GM06990 (cell line): Measurements from ENCODE around the gene CORO2B.

Source experiments
- DNase-seq: peaks from one replicate; pipeline ENCODE4 v3.0.0-alpha.2; 2011; ENCODE audit not compliant: insufficient read length; ENCODE audit errors: extremely low read depth
- H3K27me3 ChIP-seq: replicated peaks from 2 replicates; pipeline ENCODE4 v1.6.0; 2011; ENCODE audit warnings: low read length; ENCODE audit not compliant: control insufficient read depth, insufficient read depth
- H3K36me3 ChIP-seq: 2 replicates; pipeline ENCODE4 v1.5.1; 2011; ENCODE audit warnings: low read length; ENCODE audit not compliant: control insufficient read depth, insufficient read depth
- H3K4me3 ChIP-seq: replicated peaks from 2 replicates; pipeline ENCODE4 v1.5.1; 2011; ENCODE audit warnings: low read depth, mild to moderate bottlenecking, control low read depth, low read length
- TF ChIP-seq, protein P1 (sequence below): IDR thresholded peaks from 2 replicates; pipeline ENCODE4 v1.5.1; 2011; ENCODE audit warnings: low read length, control low read depth, mild to moderate bottlenecking, inconsistent platforms; ENCODE audit not compliant: insufficient read depth, poor library complexity, severe bottlenecking

Gene CORO2B

DNA sequence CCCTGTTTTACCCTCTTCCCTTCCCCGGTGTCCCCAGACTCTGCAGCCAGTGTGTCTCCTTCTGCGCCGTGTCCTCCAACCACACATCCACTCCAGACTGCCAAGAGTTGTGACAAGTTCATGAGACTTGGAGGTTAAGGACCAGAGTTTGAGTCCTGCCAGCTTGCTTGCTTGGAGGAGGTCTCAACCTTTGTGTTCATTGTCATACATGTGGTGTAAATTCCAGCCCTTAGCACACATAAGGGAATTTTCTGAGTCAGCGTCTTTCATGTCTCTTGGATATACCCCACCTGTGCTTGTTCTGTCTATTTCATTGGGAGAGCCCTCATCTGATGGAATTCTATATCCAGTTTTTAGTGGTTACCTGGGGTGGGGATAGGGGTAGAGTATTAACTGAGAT lies 13.3 kb downstream of the CORO2B start:
- TF ChIP-seq, protein P1, sequence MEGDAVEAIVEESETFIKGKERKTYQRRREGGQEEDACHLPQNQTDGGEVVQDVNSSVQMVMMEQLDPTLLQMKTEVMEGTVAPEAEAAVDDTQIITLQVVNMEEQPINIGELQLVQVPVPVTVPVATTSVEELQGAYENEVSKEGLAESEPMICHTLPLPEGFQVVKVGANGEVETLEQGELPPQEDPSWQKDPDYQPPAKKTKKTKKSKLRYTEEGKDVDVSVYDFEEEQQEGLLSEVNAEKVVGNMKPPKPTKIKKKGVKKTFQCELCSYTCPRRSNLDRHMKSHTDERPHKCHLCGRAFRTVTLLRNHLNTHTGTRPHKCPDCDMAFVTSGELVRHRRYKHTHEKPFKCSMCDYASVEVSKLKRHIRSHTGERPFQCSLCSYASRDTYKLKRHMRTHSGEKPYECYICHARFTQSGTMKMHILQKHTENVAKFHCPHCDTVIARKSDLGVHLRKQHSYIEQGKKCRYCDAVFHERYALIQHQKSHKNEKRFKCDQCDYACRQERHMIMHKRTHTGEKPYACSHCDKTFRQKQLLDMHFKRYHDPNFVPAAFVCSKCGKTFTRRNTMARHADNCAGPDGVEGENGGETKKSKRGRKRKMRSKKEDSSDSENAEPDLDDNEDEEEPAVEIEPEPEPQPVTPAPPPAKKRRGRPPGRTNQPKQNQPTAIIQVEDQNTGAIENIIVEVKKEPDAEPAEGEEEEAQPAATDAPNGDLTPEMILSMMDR = no peak

GRCh38 chr15:68592544-68592943 lies 13.8 kb downstream of the CORO2B start:
- Histone ChIP-seq H3K36me3 (no peaks in the 10 kb centered on the region), H3K27me3 (peaks cover 6% of the 10 kb centered on the region), H3K4me3 (no peak overlapping the region)
- TF ChIP-seq, protein P1 = no peak
- no peak for DNase-seq

More for the DNA sequence above, 13.3 kb downstream of the CORO2B start:
- no peak overlapping the region for H3K4me3 ChIP-seq
- H3K36me3 ChIP-seq = no peaks in the 10 kb centered on the region
- peaks cover 6% of the 10 kb centered on the region for H3K27me3 ChIP-seq
- no peak for DNase-seq

- H3K4me3 ChIP-seq = no peak overlapping the region
- no peaks in the 10 kb centered on the region for H3K36me3 ChIP-seq
- no peak for DNase-seq
- TF ChIP-seq, protein P1 = no peak
- peaks cover 6% of the 10 kb centered on the region for H3K27me3 ChIP-seq
Measured at GRCh38 chr15:68593341-68593740, 14.5 kb downstream of the CORO2B start.

- no peaks in the 10 kb centered on the region for H3K36me3 ChIP-seq
- H3K27me3 ChIP-seq = peaks cover 6% of the 10 kb centered on the region
- no peak overlapping the region for H3K4me3 ChIP-seq
- DNase-seq = no peak
- TF ChIP-seq, protein P1 = no peak
Measured at GRCh38 chr15:68593828-68594532, 15.2 kb downstream of the CORO2B start.

- TF ChIP-seq, protein P1 = no peak
- no peak overlapping the region for H3K4me3 ChIP-seq
- peaks cover 6% of the 10 kb centered on the region for H3K27me3 ChIP-seq
- DNase-seq = no peak
- H3K36me3 ChIP-seq = no peaks in the 10 kb centered on the region
Measured at GRCh38 chr15:68594533-68595259, 15.9 kb downstream of the CORO2B start.
